ENCODE measurements around the gene PARP3.

The PARP3 gene

GRCh38 chr3:51960386-51960785 is 18.2 kb downstream of the PARP3 start:
- ATAC-seq (ENCODE audit: insufficient read depth, low read depth) (no peak), DNase-seq (no peak)
- H3K79me2 ChIP-seq (ENCODE audit: insufficient read depth, low read length): no peaks in the 10 kb centered on the region
- no peak overlapping the region for H3K4me3 ChIP-seq (ENCODE audit: low read depth in 1 of 2, low read length in 2 of 2)
- no peaks in the 10 kb centered on the region for H3K4me1 ChIP-seq (ENCODE audit: insufficient read depth, low read length)
- no peak overlapping the region for H3K4me2 ChIP-seq (ENCODE audit: insufficient read depth, low read length)
- H3K36me3 ChIP-seq (ENCODE audit: insufficient read depth, low read length): no peaks in the 10 kb centered on the region
- no peak overlapping the region for H2AFZ ChIP-seq (ENCODE audit: low read depth, low read length)
- TF ChIP-seq, protein P1, sequence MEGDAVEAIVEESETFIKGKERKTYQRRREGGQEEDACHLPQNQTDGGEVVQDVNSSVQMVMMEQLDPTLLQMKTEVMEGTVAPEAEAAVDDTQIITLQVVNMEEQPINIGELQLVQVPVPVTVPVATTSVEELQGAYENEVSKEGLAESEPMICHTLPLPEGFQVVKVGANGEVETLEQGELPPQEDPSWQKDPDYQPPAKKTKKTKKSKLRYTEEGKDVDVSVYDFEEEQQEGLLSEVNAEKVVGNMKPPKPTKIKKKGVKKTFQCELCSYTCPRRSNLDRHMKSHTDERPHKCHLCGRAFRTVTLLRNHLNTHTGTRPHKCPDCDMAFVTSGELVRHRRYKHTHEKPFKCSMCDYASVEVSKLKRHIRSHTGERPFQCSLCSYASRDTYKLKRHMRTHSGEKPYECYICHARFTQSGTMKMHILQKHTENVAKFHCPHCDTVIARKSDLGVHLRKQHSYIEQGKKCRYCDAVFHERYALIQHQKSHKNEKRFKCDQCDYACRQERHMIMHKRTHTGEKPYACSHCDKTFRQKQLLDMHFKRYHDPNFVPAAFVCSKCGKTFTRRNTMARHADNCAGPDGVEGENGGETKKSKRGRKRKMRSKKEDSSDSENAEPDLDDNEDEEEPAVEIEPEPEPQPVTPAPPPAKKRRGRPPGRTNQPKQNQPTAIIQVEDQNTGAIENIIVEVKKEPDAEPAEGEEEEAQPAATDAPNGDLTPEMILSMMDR (IDR thresholded peaks at IDR 0.05; ENCODE audit: borderline replicate concordance, extremely low read depth, low read length, poor library complexity, severe bottlenecking): no peak
- no peak for TF ChIP-seq EZH2 (IDR thresholded peaks at IDR 0.05; ENCODE audit: borderline replicate concordance, low read depth, low read length, severe bottlenecking)
- H3K27ac ChIP-seq (ENCODE audit: low read length): no peak overlapping the region
- H3K27me3 ChIP-seq (ENCODE audit: insufficient read depth, low read length, poor library complexity): no peaks in the 10 kb centered on the region
- H3K9ac ChIP-seq (ENCODE audit: low read depth, low read length): no peak overlapping the region
- no peaks in the 10 kb centered on the region for H4K20me1 ChIP-seq (ENCODE audit: insufficient read depth, low read length)
- no peaks in the 10 kb centered on the region for H3K9me3 ChIP-seq (ENCODE audit: insufficient read depth, low read length, severe bottlenecking)

DNA sequence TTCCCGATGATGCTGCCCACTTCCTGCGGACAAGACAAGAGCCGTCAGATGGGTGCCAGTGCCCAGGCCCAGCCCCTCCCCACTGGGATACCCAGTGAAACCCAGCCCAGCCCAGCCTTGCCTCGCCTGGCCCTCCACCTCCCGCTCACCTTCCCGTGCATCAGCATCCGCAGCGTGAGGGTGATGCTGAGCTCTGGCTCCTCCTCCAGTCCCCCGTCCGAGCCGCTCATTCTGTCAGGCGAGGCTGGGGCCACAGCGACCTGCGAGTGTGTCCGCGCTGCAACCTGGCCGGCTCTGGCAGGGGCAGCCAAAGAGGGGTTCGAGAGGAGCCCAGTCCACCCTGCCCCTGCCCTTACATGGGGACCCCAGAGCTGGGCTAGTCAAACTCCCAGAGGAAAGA is 18.8 kb downstream of the PARP3 start:
- H3K4me3 ChIP-seq (ENCODE audit: low read depth in 1 of 2, low read length in 2 of 2): no peak overlapping the region
- no peaks in the 10 kb centered on the region for H3K9me3 ChIP-seq (ENCODE audit: insufficient read depth, low read length, severe bottlenecking)
- H3K36me3 ChIP-seq (ENCODE audit: insufficient read depth, low read length): no peaks in the 10 kb centered on the region
- TF ChIP-seq EZH2 (IDR thresholded peaks at IDR 0.05; ENCODE audit: borderline replicate concordance, low read depth, low read length, severe bottlenecking): no peak
- TF ChIP-seq, protein P1 (IDR thresholded peaks at IDR 0.05; ENCODE audit: borderline replicate concordance, extremely low read depth, low read length, poor library complexity, severe bottlenecking): no peak
- no peak overlapping the region for H3K27ac ChIP-seq (ENCODE audit: low read length)
- H3K4me1 ChIP-seq (ENCODE audit: insufficient read depth, low read length): peaks cover under 1% of the 10 kb centered on the region; the same call in 1 of the 2 replicates
- no peaks in the 10 kb centered on the region for H3K79me2 ChIP-seq (ENCODE audit: insufficient read depth, low read length)
- no peak overlapping the region for H3K9ac ChIP-seq (ENCODE audit: low read depth, low read length)
- no peak overlapping the region for H2AFZ ChIP-seq (ENCODE audit: low read depth, low read length)
- DNase-seq (no peak), ATAC-seq (ENCODE audit: insufficient read depth, low read depth) (no peak)
- no peaks in the 10 kb centered on the region for H3K27me3 ChIP-seq (ENCODE audit: insufficient read depth, low read length, poor library complexity)
- H4K20me1 ChIP-seq (ENCODE audit: insufficient read depth, low read length): no peaks in the 10 kb centered on the region
- H3K4me2 ChIP-seq (ENCODE audit: insufficient read depth, low read length): no peak overlapping the region

DNA sequence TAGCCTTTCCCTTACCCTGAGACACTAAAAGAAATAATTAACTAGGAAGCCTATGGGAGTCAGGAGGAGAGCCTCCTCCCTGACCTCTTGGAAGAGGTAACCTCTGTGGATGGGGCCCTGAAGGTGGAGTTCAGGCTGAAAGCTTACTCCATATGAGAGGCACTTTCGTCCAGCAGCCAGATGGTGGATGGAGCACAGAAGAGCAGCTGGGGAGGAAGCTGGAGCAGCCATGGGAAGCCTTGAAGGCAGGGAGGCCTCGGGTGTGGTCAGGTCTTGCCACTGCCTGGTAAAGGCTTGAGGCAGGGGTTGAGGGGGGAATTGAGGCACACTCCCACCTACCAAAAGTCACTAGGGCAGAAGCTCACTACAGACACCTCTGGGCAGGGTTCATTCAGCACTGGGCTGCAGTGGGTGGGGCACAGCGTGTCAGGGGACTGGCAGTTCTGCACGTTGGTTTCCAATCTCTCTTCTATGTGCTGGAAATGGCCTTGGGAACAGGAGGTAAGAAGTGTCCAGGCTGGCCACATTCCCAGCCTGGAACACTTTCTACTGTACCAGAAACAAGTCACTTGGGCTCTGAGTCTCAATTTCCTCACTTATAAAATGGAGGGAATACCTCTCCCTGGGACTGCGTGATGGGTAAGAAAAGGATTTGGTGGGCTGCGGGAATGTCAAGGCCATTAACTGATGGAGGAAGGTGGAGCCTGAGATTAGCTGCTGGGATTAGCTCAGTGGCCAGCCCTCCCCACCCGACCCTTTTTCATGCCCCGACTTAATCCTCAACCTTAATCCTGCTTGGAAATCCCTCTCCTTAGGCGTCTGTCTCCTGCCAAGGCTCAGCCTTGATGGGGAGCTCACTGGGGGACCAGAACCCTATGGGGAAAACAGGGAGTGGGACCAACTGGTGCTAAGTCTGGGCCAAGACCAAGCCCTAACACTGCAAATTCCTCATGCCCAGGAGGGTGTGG is 19.7 kb downstream of the PARP3 start:
- TF ChIP-seq, protein P1 (IDR thresholded peaks at IDR 0.05; ENCODE audit: borderline replicate concordance, extremely low read depth, low read length, poor library complexity, severe bottlenecking): no peak
- TF ChIP-seq EZH2 (IDR thresholded peaks at IDR 0.05; ENCODE audit: borderline replicate concordance, low read depth, low read length, severe bottlenecking): no peak

More for the DNA sequence above, 19.7 kb downstream of the PARP3 start:
- Histone ChIP-seq H3K4me3 (ENCODE audit: low read depth in 1 of 2, low read length in 2 of 2) (no peak overlapping the region), H3K4me1 (ENCODE audit: insufficient read depth, low read length) (peaks cover 9% of the 10 kb centered on the region), H4K20me1 (ENCODE audit: insufficient read depth, low read length) (no peaks in the 10 kb centered on the region), H2AFZ (ENCODE audit: low read depth, low read length) (no peak overlapping the region), H3K9me3 (ENCODE audit: insufficient read depth, low read length, severe bottlenecking) (no peaks in the 10 kb centered on the region), H3K4me2 (ENCODE audit: insufficient read depth, low read length) (no peak overlapping the region), H3K36me3 (ENCODE audit: insufficient read depth, low read length) (no peaks in the 10 kb centered on the region), H3K27ac (ENCODE audit: low read length) (no peak overlapping the region), H3K27me3 (ENCODE audit: insufficient read depth, low read length, poor library complexity) (no peaks in the 10 kb centered on the region), H3K9ac (ENCODE audit: low read depth, low read length) (no peak overlapping the region), H3K79me2 (ENCODE audit: insufficient read depth, low read length) (no peaks in the 10 kb centered on the region)
- DNase-seq (no peak), ATAC-seq (ENCODE audit: insufficient read depth, low read depth) (no peak)
